ENCODE data around the gene KCNK5.

KCNK5 gene, protein sequence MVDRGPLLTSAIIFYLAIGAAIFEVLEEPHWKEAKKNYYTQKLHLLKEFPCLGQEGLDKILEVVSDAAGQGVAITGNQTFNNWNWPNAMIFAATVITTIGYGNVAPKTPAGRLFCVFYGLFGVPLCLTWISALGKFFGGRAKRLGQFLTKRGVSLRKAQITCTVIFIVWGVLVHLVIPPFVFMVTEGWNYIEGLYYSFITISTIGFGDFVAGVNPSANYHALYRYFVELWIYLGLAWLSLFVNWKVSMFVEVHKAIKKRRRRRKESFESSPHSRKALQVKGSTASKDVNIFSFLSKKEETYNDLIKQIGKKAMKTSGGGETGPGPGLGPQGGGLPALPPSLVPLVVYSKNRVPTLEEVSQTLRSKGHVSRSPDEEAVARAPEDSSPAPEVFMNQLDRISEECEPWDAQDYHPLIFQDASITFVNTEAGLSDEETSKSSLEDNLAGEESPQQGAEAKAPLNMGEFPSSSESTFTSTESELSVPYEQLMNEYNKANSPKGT

DNA sequence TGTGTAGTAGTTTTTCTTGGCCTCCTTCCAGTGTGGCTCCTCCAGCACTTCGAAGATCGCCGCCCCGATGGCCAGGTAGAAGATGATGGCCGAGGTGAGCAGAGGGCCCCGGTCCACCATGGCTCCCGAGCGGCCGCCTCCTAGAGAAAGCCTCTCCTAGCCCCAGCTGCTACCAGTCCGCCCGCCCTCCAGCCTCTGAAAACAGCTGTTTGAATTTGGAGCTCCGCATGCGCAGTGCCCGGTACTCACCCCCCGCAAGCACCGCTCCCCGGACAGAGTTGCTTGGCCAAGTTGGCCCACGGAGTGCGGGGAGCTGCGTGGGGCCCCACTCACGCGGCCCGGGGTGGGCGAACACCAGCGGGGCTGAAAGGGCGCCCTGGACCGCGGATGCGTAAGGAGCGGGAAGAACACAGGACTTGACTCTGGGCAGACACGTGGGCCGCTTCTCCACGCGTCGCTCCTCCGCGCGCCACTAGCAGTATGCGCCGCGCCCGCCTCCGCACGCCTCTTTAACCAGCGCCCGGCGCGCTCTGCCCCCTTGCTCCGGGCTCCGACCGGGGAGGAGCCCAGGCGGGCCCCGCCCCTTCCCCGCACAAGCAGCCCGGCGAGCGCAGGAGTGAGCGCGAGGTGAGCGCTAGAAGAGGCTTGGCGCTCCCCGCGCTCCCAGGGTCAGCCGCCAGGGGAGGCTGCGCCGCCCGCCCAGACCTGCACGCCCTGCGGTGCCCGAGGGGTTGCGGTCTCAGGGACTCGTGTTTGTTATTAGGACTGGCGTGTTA lies at the start of gene KCNK5:
TSS of gene KCNK5 (minus strand) at position 484 of the 776 bp plus-strand sequence. CDS start at position 120, 364 bp downstream.
- Mint-ChIP-seq H3K27me3 (peaks cover 35% of the 10 kb centered on the region), H3K9me3 (no peaks in the 10 kb centered on the region), H3K27ac (peak within 1 kb of the TSS; percentile 20), H3K36me3 (ENCODE audit: low read depth) (no peaks in the 10 kb centered on the region), H3K4me3 (peak within 1 kb of the TSS; percentile 73), H3K4me1 (ENCODE audit: low read depth) (peaks cover 59% of the 10 kb centered on the region)
- intact Hi-C loops (cut with micrococcal nuclease), result no loop called here

DNA sequence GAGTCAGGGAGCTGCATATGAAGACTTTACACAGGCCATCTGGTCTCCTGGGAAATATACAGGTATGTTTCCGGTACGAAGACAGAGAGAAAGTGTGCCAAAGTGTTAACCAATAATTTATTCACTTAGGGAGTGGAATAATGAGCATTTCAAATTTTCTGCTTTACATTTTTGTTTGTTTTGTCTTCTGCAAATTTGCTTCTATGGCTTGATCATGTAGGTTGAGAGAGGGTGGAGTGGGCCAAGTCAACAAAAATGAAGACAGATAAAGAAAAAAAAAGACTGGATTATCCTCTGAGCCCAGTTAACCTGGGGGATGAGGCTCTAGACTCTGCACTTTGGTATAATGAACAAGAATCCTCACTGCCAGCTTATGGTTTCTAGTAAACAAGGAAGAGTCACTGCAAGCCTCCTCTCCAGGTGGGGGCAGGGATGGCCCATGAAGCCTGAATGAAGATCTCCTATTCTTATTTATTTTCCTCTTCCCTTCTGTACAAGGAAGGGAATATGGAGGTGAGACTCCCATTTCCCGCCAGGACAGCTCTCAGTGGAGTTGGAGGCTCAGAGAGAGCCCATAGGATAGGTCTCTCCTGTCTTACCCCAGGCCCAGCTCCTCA lies 47.2 kb upstream of the KCNK5 start:
- intact Hi-C loops (cut with micrococcal nuclease), result no loop called here
- Mint-ChIP-seq H3K27ac (no peak overlapping the region), H3K4me3 (no peak overlapping the region), H3K36me3 (ENCODE audit: low read depth) (no peaks in the 10 kb centered on the region), H3K4me1 (ENCODE audit: low read depth) (peaks cover 6% of the 10 kb centered on the region), H3K9me3 (no peaks in the 10 kb centered on the region), H3K27me3 (peaks cover 52% of the 10 kb centered on the region)

DNA sequence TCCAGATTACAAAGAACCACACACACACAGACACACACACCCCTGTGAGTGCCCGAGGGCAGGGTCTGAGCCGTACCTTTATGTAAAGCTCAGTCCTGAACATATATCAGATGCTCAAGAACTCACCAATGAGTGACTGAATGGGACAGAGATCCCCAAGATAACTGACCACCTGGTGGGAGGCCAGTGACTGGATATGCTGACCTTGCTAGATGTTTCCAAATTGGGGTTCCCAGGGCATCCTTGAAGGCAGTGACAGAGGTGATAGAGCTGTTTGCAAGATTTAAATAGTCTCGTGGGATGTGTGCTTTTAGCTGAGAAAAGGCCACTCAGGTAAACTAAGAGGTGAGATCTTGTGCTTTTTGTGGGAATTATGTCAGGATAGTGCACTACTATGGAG lies 45.6 kb upstream of the KCNK5 start:
- peaks cover 1% of the 10 kb centered on the region for H3K4me1 Mint-ChIP-seq (ENCODE audit: low read depth)
- no peaks in the 10 kb centered on the region for H3K9me3 Mint-ChIP-seq
- H3K27ac Mint-ChIP-seq, result no peak overlapping the region
- peaks cover 44% of the 10 kb centered on the region for H3K27me3 Mint-ChIP-seq
- intact Hi-C loops (cut with micrococcal nuclease), result no loop called here
- H3K4me3 Mint-ChIP-seq, result no peak overlapping the region
- no peaks in the 10 kb centered on the region for H3K36me3 Mint-ChIP-seq (ENCODE audit: low read depth)

DNA sequence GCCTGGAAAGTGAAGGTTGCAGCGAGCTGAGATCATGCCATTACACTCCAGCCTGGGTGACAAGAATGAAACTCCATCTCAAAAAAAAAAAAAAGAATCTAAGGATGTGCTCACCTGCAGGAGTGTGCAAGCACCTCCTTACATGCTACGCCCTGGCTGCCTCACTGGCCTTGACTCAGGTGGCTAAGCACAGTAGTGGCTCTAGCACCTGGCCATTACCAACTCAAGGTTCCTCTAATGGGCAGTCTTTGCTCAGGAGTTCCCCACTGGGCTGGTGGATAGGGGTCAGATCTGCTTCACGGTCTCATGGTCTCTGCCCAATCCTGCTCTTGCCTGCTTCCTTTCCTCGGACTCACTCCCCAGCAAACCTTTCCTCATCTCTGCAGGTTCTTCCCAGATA lies 45.2 kb upstream of the KCNK5 start:
- Mint-ChIP-seq H3K4me3 (no peak overlapping the region), H3K36me3 (ENCODE audit: low read depth) (no peaks in the 10 kb centered on the region)

DNA sequence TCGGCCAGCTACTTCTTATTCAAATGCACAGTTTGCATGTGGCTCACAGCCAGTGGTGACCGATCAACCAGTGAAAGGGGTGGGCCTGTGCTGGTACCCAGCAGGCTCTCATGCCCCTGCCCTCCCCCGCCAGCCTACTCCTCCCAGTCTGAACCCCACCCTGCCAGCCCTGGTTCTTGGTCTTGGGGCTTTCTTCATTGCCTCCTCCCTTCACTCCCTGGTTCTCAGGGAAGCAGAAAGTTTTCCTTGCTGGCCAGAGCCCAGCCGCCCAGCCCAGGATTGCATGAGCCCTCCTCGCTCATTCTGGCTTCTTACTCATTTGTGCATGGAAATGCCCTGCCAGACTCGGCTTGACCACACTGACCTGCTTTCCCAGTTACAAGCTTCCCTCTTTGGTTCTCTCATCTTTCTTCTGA lies 44.1 kb upstream of the KCNK5 start:
- intact Hi-C loops (cut with micrococcal nuclease), result no loop called here
- H3K36me3 Mint-ChIP-seq (ENCODE audit: low read depth), result no peaks in the 10 kb centered on the region
- H3K9me3 Mint-ChIP-seq, result no peaks in the 10 kb centered on the region
- no peak overlapping the region for H3K27ac Mint-ChIP-seq
- peaks cover 33% of the 10 kb centered on the region for H3K27me3 Mint-ChIP-seq
- no peaks in the 10 kb centered on the region for H3K4me1 Mint-ChIP-seq (ENCODE audit: low read depth)
- no peak overlapping the region for H3K4me3 Mint-ChIP-seq

More for the DNA sequence above, 45.2 kb upstream of the KCNK5 start:
- intact Hi-C loops (cut with micrococcal nuclease), result no loop called here
- no peaks in the 10 kb centered on the region for H3K4me1 Mint-ChIP-seq (ENCODE audit: low read depth)
- H3K9me3 Mint-ChIP-seq, result no peaks in the 10 kb centered on the region
- H3K27me3 Mint-ChIP-seq, result peaks cover 39% of the 10 kb centered on the region
- no peak overlapping the region for H3K27ac Mint-ChIP-seq

DNA sequence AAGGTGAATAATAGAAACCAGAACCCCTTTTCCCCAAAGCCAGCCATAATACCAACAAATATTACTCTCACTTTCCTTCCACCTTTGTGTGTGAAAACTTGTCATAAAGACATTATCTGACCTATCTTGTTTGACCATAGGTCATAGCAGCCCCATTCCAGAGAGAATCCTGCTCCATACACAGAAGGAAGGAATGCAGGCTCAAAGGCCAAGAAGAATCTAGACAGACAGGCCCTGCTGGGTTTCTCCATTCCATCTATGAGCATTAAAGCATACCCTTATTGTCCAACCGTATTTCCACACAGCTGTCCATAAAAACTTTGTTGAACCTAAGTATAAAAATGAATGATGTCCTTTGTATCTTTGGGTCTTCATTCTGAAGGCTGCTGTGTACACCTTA lies 40.7 kb upstream of the KCNK5 start:
- Mint-ChIP-seq H3K27ac (no peak overlapping the region), H3K9me3 (no peaks in the 10 kb centered on the region), H3K36me3 (ENCODE audit: low read depth) (no peaks in the 10 kb centered on the region), H3K4me1 (ENCODE audit: low read depth) (no peaks in the 10 kb centered on the region), H3K27me3 (peaks cover 18% of the 10 kb centered on the region), H3K4me3 (no peak overlapping the region)
- intact Hi-C loops (cut with micrococcal nuclease), result no loop called here

DNA sequence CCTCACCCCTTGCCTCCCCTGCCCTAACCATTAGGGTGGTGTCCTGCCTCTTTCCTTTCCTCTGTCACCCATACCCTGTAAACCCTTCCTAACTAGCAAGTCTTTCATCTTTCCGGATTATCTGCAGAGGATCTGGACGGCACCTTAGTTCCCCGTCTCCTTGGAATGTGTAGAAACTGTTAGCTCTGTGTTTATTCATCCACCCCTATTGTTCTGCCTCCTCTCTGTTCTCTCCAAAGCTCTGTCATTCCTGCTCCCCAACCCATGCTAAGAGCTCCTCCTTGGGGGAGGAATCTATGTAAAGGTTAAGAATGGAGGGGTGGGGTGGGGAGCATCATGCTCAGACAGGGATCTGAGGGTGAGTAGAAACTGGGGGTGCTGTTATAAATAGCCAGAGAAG lies 39.4 kb upstream of the KCNK5 start:
- intact Hi-C loops (cut with micrococcal nuclease), result no loop called here
- Mint-ChIP-seq H3K4me3 (no peak overlapping the region), H3K27ac (no peak overlapping the region), H3K9me3 (no peaks in the 10 kb centered on the region), H3K4me1 (ENCODE audit: low read depth) (no peaks in the 10 kb centered on the region), H3K27me3 (peaks cover 12% of the 10 kb centered on the region), H3K36me3 (ENCODE audit: low read depth) (no peaks in the 10 kb centered on the region)

DNA sequence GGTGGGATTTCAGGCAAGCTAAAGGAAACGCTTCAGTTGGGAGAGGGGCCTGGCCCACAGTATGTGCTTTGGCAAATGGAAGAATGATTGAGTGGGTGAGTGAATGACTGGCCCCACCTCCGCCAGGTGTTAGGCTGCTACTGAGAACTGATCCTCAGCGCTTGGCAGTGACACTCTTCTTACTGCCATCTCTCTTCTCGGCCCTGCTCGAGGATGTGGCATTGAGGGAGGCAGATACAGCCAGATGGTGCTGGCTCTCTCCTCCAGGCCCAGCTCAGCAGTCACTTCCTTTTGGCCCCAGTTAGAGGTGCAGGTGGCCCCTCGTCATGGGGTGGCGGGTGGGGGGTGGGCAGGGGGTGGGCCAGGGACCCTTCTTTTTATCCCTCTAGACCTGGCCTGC lies 38.9 kb upstream of the KCNK5 start:
- Mint-ChIP-seq H3K36me3 (ENCODE audit: low read depth) (no peaks in the 10 kb centered on the region), H3K4me1 (ENCODE audit: low read depth) (no peaks in the 10 kb centered on the region), H3K4me3 (no peak overlapping the region), H3K27me3 (peaks cover 9% of the 10 kb centered on the region), H3K27ac (no peak overlapping the region), H3K9me3 (no peaks in the 10 kb centered on the region)
- intact Hi-C loops (cut with micrococcal nuclease), result no loop called here

DNA sequence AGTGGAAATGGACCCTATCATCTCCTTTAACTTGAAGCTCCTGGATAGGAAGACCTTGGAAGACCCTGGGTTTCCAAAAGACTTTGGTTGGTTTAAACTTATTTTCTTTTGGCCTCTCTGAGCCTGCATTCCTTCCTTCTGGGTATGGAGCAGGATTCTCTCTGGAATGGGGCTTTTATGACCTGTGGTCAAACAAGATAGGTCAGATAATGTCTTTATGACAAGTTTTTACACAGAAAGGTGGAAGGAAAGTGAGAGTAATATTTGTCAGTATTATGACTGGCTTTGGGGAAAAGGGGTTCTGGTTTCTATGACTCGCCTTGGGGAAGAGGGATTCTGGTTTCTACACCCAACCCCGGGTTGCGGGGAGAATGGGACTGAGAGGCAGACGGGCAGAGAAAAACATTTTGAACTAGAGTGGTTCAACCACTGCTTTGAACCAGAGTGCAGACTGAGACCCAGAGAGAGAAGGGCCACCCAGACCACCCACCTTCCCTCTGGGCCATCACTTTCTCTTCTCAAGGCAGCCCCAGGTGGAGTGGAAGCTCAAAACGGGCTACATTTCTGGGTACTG lies 37.6 kb upstream of the KCNK5 start:
- no peak overlapping the region for H3K27ac Mint-ChIP-seq
- intact Hi-C loops (cut with micrococcal nuclease), result no loop called here

DNA sequence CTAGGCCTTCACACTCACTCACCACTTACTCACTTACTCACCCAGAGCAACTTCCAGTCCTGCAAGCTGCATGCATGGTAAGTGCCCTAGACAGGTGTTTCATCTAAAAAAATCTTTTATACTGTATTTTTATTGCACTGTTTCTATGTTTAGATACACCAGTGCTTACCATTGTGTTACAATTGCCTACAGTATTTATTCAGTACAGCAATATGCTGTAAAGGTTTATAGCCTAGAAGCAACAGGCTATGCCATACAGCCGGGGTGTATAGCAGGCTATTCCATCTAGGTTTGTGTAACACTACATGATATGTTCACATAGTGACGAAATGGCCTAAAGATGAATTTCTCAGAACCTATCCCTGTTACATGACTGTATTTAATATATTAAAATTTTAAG lies 37.1 kb upstream of the KCNK5 start:
- intact Hi-C loops (cut with micrococcal nuclease), result no loop called here
- no peak overlapping the region for H3K4me3 Mint-ChIP-seq
- no peaks in the 10 kb centered on the region for H3K36me3 Mint-ChIP-seq (ENCODE audit: low read depth)
- H3K27ac Mint-ChIP-seq, result no peak overlapping the region
- peaks cover 6% of the 10 kb centered on the region for H3K27me3 Mint-ChIP-seq
- H3K9me3 Mint-ChIP-seq, result no peaks in the 10 kb centered on the region
- no peaks in the 10 kb centered on the region for H3K4me1 Mint-ChIP-seq (ENCODE audit: low read depth)

More for the DNA sequence above, 37.6 kb upstream of the KCNK5 start:
- Mint-ChIP-seq H3K27me3 (peaks cover 6% of the 10 kb centered on the region), H3K36me3 (ENCODE audit: low read depth) (no peaks in the 10 kb centered on the region), H3K4me1 (ENCODE audit: low read depth) (no peaks in the 10 kb centered on the region), H3K9me3 (no peaks in the 10 kb centered on the region), H3K4me3 (no peak overlapping the region)

DNA sequence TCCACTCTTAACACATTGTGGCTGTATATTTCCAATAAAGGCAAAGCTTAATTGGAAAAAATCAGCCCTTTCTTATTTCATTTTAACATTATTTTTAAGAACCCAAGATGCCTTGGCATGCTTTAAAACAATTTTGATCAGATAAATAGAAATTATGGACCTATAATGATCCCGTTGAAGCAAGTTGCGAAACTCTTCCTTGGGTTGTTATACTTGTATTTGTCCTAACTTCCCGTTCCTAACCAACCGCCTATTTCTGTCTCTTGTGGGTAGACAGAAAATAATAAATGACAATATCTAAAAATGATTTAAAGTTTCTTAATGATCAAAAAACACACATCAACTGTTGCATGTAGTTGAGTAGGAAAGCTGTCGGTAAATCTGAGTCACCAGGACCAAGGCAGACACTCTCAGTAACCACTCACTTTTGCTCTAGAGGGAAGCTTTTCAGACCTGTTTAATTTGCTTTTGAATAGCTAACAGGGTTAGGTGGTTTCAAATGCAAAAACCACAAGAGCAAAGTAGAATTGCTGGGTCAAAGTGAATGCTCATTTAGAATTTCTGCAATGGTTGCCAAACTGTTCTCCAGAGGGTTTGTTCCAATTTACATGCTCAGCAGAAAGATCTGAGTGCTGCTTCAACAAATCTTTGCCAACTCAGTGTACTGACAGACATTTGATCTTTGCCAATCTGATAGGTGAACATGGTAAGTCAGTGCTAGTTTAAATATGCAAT lies 34.2 kb upstream of the KCNK5 start:
- no peaks in the 10 kb centered on the region for H3K9me3 Mint-ChIP-seq
- H3K4me1 Mint-ChIP-seq (ENCODE audit: low read depth), result no peaks in the 10 kb centered on the region
- no peak overlapping the region for H3K27ac Mint-ChIP-seq
- no peak overlapping the region for H3K4me3 Mint-ChIP-seq
- intact Hi-C loops (cut with micrococcal nuclease), result no loop called here
- no peaks in the 10 kb centered on the region for H3K36me3 Mint-ChIP-seq (ENCODE audit: low read depth)
- peaks cover 7% of the 10 kb centered on the region for H3K27me3 Mint-ChIP-seq

DNA sequence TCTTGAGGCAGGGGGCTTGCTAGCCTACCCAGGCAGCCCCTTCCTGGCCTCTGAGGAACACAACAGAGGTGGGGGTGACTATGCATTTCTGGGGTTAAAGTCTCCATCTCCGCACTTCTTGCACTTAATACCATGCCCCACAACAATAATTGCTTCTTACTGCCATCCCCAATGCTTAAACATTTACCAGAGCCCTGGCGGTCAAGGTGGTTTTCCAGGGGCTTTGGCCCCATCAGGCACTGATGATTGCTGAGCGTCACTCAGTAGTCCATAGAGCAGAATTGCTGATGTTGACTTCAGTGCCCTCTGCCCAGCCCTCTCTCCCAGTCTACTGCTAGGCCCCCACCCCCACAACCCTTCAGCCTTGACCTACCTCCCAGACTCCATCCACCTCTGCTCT lies 32.5 kb upstream of the KCNK5 start:
- H3K9me3 Mint-ChIP-seq, result no peaks in the 10 kb centered on the region
- no peaks in the 10 kb centered on the region for H3K36me3 Mint-ChIP-seq (ENCODE audit: low read depth)
- H3K4me1 Mint-ChIP-seq (ENCODE audit: low read depth), result no peaks in the 10 kb centered on the region
- H3K27ac Mint-ChIP-seq, result no peak overlapping the region
- intact Hi-C loops (cut with micrococcal nuclease), result no loop called here
- no peak overlapping the region for H3K4me3 Mint-ChIP-seq
- H3K27me3 Mint-ChIP-seq, result peaks cover 1% of the 10 kb centered on the region

DNA sequence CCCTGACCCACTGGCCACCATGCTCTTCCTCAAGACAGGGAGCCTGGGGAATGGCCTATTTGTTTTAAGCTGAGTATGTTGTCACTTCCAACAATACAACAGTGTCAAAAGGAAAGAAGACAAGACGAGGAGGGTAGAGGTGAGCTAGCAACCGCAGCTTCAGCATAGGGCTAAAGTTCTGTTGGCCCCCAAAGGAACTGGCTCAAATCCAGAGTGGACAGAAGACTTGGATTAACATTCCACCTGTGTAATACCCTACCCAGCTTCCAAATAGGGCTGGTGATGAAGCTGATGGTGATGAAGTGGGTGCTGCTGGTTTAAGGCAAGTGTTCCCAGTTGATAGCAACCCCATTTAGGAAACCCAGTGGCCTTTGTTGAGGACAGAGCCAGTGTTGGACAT lies 31.7 kb upstream of the KCNK5 start:
- no peaks in the 10 kb centered on the region for H3K36me3 Mint-ChIP-seq (ENCODE audit: low read depth)
- no peak overlapping the region for H3K4me3 Mint-ChIP-seq
- no peak overlapping the region for H3K27ac Mint-ChIP-seq
- intact Hi-C loops (cut with micrococcal nuclease), result no loop called here
- no peaks in the 10 kb centered on the region for H3K4me1 Mint-ChIP-seq (ENCODE audit: low read depth)
- no peaks in the 10 kb centered on the region for H3K9me3 Mint-ChIP-seq
- H3K27me3 Mint-ChIP-seq, result peaks cover 1% of the 10 kb centered on the region
